ENCODE data around the gene ZNF787. TPM values are rescaled to one million over a fixed set of nuclear protein-coding genes. Genes with fewer than 3 reads are reported as not detected.
"Not testable (repeated sequence)": the region's sequence is repeated elsewhere in the genome, so short reads cannot be mapped to it uniquely, and the experiment has no call there.

Gene ZNF787
- total and polyA plus RNA-seq, 2 of the 4 experiments (the other 2 are of a cell fraction) = 4.8 to 11.2 TPM

GRCh38 chr19:56098731-56099568 lies 22.1 kb downstream of the ZNF787 start:
- H3K14ac ChIP-seq (replicated peaks; ENCODE audit: low read depth, low read length) = no peak overlapping the region
- no peaks in the 10 kb centered on the region for H3K27me3 ChIP-seq (ENCODE audit: control insufficient read depth, insufficient read depth, low read length)
- H3K4me2 ChIP-seq (ENCODE audit: low read depth, low read length) = no peak overlapping the region
- no peak overlapping the region for H2BK5ac ChIP-seq (ENCODE audit: low read depth, low read length, poor library complexity, severe bottlenecking)
- H3K9ac ChIP-seq (ENCODE audit: low read depth, low read length) = no peak overlapping the region
- TF ChIP-seq ELK1 (IDR thresholded peaks at IDR 0.05; ENCODE audit: borderline replicate concordance, low read depth, low read length) (no peak), MAFK (IDR thresholded peaks at IDR 0.05; ENCODE audit: low read depth, low read length) (peak; percentile 88), RFX5 (IDR thresholded peaks at IDR 0.05; ENCODE audit: low read depth, low read length) (no peak)
- H2BK120ac ChIP-seq (ENCODE audit: low read depth, low read length) = no peak overlapping the region
- H2BK20ac ChIP-seq (ENCODE audit: low read depth, low read length) = no peak overlapping the region
- no peaks in the 10 kb centered on the region for H3K9me1 ChIP-seq (ENCODE audit: insufficient read depth, low read length)
- H3K18ac ChIP-seq (ENCODE audit: low read depth, low read length) = no peak overlapping the region
- no peaks in the 10 kb centered on the region for H3K4me1 ChIP-seq (ENCODE audit: control insufficient read depth, insufficient read depth, low read length)
- DNase-seq (no peak), ATAC-seq (ENCODE audit: low read depth) (no peak)
- ChIA-PET CTCF (no interaction called here), POLR2A (ENCODE audit: unreplicated experiment) (no interaction called here)
- H4K8ac ChIP-seq (ENCODE audit: low read depth in 2 of 2, low read length in 2 of 2) = no peak overlapping the region
- in situ Hi-C loops (cut with MboI; ENCODE audit: low sequenced_read_pairs) = no loop called here
- H3K9me3 ChIP-seq (ENCODE audit: control insufficient read depth, insufficient read depth, low read length) = no peaks in the 10 kb centered on the region
- no peak overlapping the region for H2AK9ac ChIP-seq (replicated peaks; ENCODE audit: low read depth, low read length, poor library complexity)
- BruUV-seq (replicated peaks) = no TSS peak
- H3K4ac ChIP-seq (ENCODE audit: low read depth, low read length) = no peak overlapping the region
- H3K36me3 ChIP-seq (ENCODE audit: control insufficient read depth, insufficient read depth, low read length) = peaks cover 47% of the 10 kb centered on the region
- dilution Hi-C loops (cut with HindIII; ENCODE audit: low sequenced_read_pairs, unreplicated experiment) = no loop called here
- no peak overlapping the region for H3K56ac ChIP-seq (ENCODE audit: extremely low read depth, insufficient read depth, low read length)
- H3K23ac ChIP-seq (ENCODE audit: low read depth, low read length) = no peak overlapping the region
- no peak overlapping the region for H3K4me3 ChIP-seq (ENCODE audit: insufficient read depth, low read depth, low read length)
- no peak overlapping the region for H2AFZ ChIP-seq (replicated peaks; ENCODE audit: low read length, poor library complexity)
- 96% methylated on average over 9 of the region's 34 CpGs; no CpG with 5 or more reads in 1 of the 2 experiments for WGBS, 2 experiments (ENCODE audit: extremely low coverage in 2 of 2, insufficient read length in 1 of 2)
- H3K79me1 ChIP-seq (ENCODE audit: low read depth in 1 of 2, low read length in 2 of 2) = peaks cover 6 to 28% of the 10 kb centered on the region in 2 experiments
- no peak overlapping the region for H4K91ac ChIP-seq (ENCODE audit: insufficient read depth, low read depth, low read length)
- intact Hi-C loops (cut with micrococcal nuclease) = no loop called here
- H4K5ac ChIP-seq (ENCODE audit: low read depth, low read length) = no peak overlapping the region
- no peak overlapping the region for H3K27ac ChIP-seq (ENCODE audit: insufficient read depth, low read length)
- peaks cover 28% of the 10 kb centered on the region for H4K20me1 ChIP-seq (ENCODE audit: insufficient read depth, low read length)
- H2AK5ac ChIP-seq (ENCODE audit: low read depth, low read length) = no peak overlapping the region
- no peak overlapping the region for H2BK15ac ChIP-seq (ENCODE audit: low read depth, low read length)

- WGBS, 2 experiments (ENCODE audit: extremely low coverage in 2 of 2, insufficient read length in 1 of 2) = 97% methylated on average over 6 of the region's 21 CpGs; no CpG with 5 or more reads in 1 of the 2 experiments
- intact Hi-C loops (cut with micrococcal nuclease) = not testable (repeated sequence)
Measured at GRCh38 chr19:56098237-56098636, 22.9 kb downstream of the ZNF787 start.

More at GRCh38 chr19:56098237-56098636, 22.9 kb downstream of the ZNF787 start:
- H3K27me3 ChIP-seq (ENCODE audit: control insufficient read depth, insufficient read depth, low read length); H4K91ac ChIP-seq (ENCODE audit: insufficient read depth, low read depth, low read length); H3K56ac ChIP-seq (ENCODE audit: extremely low read depth, insufficient read depth, low read length); H3K14ac ChIP-seq (replicated peaks; ENCODE audit: low read depth, low read length); H3K23ac ChIP-seq (ENCODE audit: low read depth, low read length); dilution Hi-C loops (cut with HindIII; ENCODE audit: low sequenced_read_pairs, unreplicated experiment); H3K4me2 ChIP-seq (ENCODE audit: low read depth, low read length); H3K27ac ChIP-seq (ENCODE audit: insufficient read depth, low read length); ATAC-seq (ENCODE audit: low read depth); H4K8ac ChIP-seq (ENCODE audit: low read depth in 2 of 2, low read length in 2 of 2); BruUV-seq (replicated peaks); H3K9ac ChIP-seq (ENCODE audit: low read depth, low read length); H2BK20ac ChIP-seq (ENCODE audit: low read depth, low read length); H2BK120ac ChIP-seq (ENCODE audit: low read depth, low read length); H2BK15ac ChIP-seq (ENCODE audit: low read depth, low read length); H2AK5ac ChIP-seq (ENCODE audit: low read depth, low read length); H4K5ac ChIP-seq (ENCODE audit: low read depth, low read length); in situ Hi-C loops (cut with MboI; ENCODE audit: low sequenced_read_pairs); H2AK9ac ChIP-seq (replicated peaks; ENCODE audit: low read depth, low read length, poor library complexity); H3K4ac ChIP-seq (ENCODE audit: low read depth, low read length); H3K4me1 ChIP-seq (ENCODE audit: control insufficient read depth, insufficient read depth, low read length); H3K9me3 ChIP-seq (ENCODE audit: control insufficient read depth, insufficient read depth, low read length); CTCF ChIA-PET; POLR2A ChIA-PET (ENCODE audit: unreplicated experiment); H3K9me1 ChIP-seq (ENCODE audit: insufficient read depth, low read length); H3K18ac ChIP-seq (ENCODE audit: low read depth, low read length); H2BK5ac ChIP-seq (ENCODE audit: low read depth, low read length, poor library complexity, severe bottlenecking); H3K4me3 ChIP-seq (ENCODE audit: insufficient read depth, low read depth, low read length); DNase-seq; H2AFZ ChIP-seq (replicated peaks; ENCODE audit: low read length, poor library complexity): not testable (repeated sequence)
- peaks cover 28% of the 10 kb centered on the region for H4K20me1 ChIP-seq (ENCODE audit: insufficient read depth, low read length)
- peaks cover 52% of the 10 kb centered on the region for H3K36me3 ChIP-seq (ENCODE audit: control insufficient read depth, insufficient read depth, low read length)
- peaks cover 9 to 30% of the 10 kb centered on the region in 2 experiments for H3K79me1 ChIP-seq (ENCODE audit: low read depth in 1 of 2, low read length in 2 of 2)

Measured in IMR-90 (cell line).